GM12865 (cell line): Measurements from ENCODE around the gene E2F6.

ENCODE experiments used
- DNase-seq: peaks from one replicate; pipeline ENCODE4 v3.0.0; 2010; ENCODE audit warnings: low read depth
- H3K4me3 ChIP-seq: 2 replicates; pipeline ENCODE4 v1.5.1; 2011; ENCODE audit warnings: mild to moderate bottlenecking, low read depth, low read length, control low read depth
- TF ChIP-seq, protein P1 (sequence below): IDR thresholded peaks from 2 replicates; pipeline ENCODE4 v1.5.1; 2011; ENCODE audit warnings: low read length, control low read depth, low read depth, inconsistent platforms; ENCODE audit not compliant: insufficient read depth; ENCODE audit errors: missing control alignments

The E2F6 gene

DNA sequence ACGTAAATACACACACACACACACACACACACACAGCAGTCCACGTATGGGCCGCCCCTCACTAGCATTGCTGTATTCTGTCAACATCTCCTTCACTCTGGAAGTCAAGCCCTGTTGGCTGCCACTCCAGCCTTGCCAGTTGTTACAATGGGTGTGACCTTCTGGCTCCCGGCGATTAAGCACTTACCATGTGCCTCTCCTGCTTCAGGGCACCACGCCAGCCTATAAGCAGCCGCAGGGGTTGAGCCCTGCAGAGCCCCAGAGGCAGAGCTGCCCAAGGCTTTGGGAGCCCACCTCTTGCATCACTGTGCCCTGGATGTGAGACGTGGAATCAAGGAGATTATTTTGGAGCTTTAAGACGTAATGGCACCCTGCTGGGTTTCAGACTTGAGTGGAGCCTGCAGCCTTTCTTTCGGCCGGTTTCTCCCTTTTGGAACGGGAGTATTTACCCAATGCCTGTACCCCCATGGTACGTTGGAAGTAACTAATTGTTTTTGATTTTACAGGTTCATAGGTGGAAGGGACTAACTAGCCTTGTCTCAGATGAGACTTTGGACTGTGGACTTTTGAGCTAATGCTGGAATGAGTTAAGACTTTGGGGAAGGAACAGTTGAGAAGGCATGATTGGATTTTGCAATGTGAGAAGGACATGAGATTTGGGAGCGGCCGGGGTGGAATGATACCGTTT is 67.1 kb downstream of the E2F6 start:
- TF ChIP-seq, protein P1, sequence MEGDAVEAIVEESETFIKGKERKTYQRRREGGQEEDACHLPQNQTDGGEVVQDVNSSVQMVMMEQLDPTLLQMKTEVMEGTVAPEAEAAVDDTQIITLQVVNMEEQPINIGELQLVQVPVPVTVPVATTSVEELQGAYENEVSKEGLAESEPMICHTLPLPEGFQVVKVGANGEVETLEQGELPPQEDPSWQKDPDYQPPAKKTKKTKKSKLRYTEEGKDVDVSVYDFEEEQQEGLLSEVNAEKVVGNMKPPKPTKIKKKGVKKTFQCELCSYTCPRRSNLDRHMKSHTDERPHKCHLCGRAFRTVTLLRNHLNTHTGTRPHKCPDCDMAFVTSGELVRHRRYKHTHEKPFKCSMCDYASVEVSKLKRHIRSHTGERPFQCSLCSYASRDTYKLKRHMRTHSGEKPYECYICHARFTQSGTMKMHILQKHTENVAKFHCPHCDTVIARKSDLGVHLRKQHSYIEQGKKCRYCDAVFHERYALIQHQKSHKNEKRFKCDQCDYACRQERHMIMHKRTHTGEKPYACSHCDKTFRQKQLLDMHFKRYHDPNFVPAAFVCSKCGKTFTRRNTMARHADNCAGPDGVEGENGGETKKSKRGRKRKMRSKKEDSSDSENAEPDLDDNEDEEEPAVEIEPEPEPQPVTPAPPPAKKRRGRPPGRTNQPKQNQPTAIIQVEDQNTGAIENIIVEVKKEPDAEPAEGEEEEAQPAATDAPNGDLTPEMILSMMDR: no peak
- no peak overlapping the region for H3K4me3 ChIP-seq
- no peak for DNase-seq

DNA sequence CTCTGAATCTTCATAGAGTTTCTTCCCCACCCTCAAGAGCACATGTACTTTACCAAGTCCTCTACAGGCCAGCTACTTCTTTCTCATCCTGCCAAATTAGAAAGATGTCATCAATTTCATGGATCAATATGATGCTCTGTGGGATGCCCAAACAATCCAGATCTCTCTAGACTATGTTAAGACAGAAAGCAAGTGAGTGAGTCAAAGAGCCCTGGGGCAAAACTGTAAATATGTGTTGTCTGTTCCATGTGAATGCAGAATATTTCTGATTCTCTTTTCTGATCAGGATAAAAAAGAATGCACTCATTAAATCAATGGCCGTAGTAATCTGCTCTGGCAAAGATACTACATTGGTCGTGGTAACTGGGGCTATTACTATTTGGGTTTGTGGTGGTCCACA is 68.4 kb downstream of the E2F6 start:
- no peak for DNase-seq
- H3K4me3 ChIP-seq: no peak overlapping the region
- TF ChIP-seq, protein P1: no peak

DNA sequence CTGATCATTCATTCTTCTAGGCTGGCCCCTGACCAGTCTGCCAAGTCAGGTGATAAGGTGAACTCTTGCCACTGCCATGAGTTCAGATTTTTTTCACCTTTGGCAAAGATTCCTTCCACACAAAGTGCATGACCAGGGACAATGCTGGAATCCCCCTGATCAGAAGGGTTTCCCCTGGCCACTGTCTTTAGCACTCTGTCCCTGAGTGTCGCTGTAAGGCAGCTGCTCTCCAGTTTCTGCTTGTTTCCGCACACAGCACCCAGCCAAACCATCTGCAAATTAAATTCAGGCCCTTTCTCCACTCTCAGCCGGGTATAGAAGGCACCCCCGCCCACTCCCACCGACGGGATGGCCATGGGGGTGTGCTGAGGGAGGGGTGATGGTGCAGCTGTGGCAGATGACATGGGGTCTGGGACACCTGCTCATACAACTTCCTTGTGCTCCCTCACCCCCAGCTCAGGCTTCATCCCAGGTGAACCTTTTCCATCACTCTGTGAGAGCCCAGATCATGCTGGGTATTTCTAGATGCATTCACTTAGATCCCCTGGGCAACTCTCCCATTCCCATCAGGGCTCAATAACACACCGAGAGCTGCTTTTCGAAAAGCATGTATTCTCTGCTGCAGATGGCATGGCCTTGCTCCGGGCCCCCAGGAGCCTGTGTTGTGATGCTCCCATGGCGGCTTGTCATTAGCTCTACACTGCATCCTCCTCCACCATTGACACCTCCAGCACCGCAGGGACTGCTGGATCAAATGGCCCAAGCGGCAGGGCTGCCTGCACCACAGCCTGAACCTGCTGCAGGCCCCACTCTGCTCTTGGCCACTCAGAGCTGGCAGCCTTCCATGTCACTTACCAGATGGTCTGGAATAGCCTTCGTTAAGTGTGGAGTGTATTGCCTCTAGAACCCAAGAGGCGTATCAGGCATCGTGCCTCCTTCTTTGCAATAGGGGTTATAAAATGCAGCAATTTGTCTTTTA is 69.2 kb downstream of the E2F6 start:
- peak; percentile 26 for DNase-seq
- H3K4me3 ChIP-seq: no peak overlapping the region
- TF ChIP-seq, protein P1: no peak

DNA sequence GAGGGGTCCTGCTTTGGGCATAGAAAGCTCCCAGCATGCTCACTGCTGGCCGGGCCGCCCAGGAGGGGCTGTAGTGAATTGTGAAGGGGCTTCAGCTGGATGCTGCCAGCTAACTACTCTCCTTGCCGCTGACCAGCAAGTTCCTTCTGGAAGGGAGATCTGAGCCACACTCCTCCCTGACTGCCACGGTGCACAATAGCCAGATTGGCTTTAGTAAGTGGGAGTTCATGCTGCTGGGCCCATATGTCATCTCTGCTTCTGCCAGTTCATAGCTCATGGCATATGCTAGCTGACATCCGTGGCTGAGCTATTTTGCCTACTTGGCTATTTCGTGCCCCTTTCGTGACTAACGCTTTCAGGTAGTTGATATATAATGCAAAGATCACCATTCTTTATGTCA is 69.9 kb downstream of the E2F6 start:
- no peak overlapping the region for H3K4me3 ChIP-seq
- DNase-seq: no peak
- TF ChIP-seq, protein P1: no peak

DNA sequence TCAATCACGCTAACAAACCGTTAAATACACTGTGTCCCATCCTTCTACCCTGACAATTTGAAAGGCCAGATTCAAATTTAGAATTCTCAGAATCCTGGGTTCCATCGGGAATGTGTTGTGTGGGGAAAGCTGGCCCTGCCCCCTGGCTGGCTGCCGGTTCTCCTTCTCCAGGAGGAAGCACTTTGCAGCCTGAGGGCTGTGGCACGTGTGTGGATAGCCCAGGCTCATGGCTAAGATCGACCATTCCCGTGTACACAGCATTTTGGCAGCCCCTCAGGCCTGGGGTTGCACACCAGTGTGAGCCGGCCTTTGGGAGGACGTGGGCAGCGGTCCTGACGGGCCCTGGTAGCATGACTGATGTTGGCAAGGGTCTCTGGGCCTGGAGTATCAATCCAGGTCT is 70.6 kb downstream of the E2F6 start:
- DNase-seq: no peak
- TF ChIP-seq, protein P1: no peak

More for the DNA sequence above, 70.6 kb downstream of the E2F6 start:
- no peak overlapping the region for H3K4me3 ChIP-seq
